B cell (primary cell): ENCODE measurements around the gene RNF150.

Experiments used
- CTCF ChIP-seq: fragments of 200-600 bp; IDR thresholded peaks from one replicate; pipeline ENCODE4 v1.8.0; 2022; ENCODE audit warnings: antibody characterized with exemption, mild to moderate bottlenecking
- EZH2 ChIP-seq: IDR thresholded peaks from 2 replicates; pipeline ENCODE4 v1.6.1; 2012; ENCODE audit warnings: borderline replicate concordance, low read depth, mild to moderate bottlenecking, moderate library complexity, low read length; ENCODE audit not compliant: insufficient read depth, poor library complexity, severe bottlenecking

GRCh38 chr4:141170671-141171070, 37.4 kb upstream of the RNF150 start:
- TF ChIP-seq EZH2 = no peak
- TF ChIP-seq CTCF = no peak
